Right hindlimb (tissue), 1 donor: Measurements from ENCODE around the gene ORMDL3.
"Not testable (repeated sequence)": the region's sequence is repeated elsewhere in the genome, so short reads cannot be mapped to it uniquely, and the experiment has no call there.

Experiments
- DNase-seq: peaks from one replicate; pipeline ENCODE4 v3.0.0-alpha.2; 2018

ORMDL3 gene

DNA sequence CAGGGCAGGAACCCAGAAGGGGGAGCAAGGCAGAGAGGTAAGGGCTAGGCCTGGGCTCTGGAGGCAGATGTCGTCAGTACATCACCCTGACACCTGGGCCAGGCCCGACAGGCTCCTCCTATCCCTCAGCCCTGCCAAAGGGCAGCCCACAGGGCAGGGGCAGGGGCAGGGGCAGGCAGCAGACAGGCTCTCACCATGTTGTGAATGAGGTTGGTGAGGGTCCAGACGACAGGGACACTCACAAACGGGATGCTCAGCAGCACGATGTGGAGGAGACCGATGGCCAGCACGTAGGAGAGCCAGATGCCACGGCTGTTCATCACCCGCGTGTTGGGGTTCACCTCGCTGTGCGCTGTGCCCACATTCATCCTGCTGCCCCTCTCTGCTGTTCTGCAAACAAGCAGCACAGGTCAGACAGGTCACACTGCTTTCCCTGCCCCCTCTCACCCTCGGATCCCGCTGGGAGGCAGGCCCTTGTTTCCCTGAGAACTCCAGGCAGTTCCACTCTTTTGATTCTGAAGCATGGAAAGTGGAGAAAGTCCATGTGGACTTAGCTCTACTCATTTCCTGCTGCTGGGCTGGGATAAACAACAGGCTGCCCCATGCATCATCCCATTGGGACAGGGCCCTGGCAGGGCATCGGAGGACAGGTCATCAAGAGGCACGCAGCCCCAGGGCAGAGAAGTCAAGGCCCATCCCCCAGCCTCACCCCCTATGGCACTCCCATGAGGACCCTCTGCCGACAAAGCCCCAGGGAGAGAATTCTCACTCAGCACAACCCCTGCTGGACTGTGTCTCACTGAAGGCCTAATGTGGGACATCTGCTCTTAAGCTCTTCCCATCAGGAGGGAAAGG lies 3.3 kb downstream of the ORMDL3 start:
- DNase-seq: no peak

DNA sequence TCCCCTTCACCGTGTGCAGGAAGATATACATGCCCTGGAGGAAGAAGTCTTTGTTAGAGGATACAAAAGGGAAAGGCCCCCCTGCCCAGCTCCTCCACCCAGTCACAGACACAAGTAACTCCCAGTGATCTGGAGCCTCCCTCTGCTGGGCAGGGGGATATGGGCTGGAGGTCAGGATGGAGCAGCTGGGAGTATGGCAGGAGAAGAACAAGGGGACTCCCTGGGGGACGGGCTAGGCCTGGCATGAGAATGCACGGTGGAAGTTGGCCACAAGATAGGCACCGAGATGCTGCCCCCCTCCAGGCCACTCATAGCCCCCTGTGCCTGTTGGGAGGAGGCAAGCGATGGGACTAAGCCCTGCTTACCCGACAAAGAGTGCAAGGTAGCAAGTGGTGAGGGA lies 4.2 kb downstream of the ORMDL3 start:
- DNase-seq: no peak

DNA sequence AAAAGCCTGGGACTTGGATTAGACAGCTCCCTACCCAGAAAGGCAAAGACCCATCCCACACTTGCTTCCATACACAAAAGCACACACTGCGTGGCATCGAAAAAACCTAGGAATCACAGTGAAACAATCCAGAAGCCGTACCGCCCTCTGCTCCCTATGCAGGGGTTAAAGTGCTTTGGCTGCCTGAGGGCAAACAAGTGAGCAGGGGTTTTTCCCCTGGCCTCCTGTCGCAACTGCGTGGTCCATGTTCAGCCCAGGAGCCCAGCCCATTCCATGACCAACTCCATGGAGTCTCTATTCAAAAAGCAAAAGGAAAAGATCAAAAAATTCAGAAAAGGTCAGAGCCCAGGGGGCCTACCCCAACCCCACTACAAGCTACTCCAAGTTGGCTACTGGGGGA lies 5.4 kb downstream of the ORMDL3 start:
- DNase-seq: no peak

DNA sequence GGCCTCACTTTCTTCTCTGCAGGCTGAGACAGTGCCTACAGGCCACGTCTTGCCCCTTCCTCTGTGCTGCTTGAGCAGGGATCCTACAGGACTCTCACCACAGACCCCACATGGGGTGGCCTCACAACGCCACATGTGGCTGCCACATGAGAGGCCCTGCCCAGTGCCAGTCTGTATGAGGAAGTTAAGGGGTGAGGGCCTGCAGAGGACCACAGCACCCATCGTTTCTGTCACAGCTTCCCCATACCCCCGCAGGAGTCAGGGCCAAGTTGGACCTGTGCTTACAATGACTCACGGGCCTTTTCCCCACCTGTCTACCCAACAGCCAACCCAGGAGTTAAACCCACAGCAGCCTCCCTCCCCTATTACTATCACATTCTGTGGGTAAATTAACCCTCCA lies 6.1 kb downstream of the ORMDL3 start:
- DNase-seq: no peak

DNA sequence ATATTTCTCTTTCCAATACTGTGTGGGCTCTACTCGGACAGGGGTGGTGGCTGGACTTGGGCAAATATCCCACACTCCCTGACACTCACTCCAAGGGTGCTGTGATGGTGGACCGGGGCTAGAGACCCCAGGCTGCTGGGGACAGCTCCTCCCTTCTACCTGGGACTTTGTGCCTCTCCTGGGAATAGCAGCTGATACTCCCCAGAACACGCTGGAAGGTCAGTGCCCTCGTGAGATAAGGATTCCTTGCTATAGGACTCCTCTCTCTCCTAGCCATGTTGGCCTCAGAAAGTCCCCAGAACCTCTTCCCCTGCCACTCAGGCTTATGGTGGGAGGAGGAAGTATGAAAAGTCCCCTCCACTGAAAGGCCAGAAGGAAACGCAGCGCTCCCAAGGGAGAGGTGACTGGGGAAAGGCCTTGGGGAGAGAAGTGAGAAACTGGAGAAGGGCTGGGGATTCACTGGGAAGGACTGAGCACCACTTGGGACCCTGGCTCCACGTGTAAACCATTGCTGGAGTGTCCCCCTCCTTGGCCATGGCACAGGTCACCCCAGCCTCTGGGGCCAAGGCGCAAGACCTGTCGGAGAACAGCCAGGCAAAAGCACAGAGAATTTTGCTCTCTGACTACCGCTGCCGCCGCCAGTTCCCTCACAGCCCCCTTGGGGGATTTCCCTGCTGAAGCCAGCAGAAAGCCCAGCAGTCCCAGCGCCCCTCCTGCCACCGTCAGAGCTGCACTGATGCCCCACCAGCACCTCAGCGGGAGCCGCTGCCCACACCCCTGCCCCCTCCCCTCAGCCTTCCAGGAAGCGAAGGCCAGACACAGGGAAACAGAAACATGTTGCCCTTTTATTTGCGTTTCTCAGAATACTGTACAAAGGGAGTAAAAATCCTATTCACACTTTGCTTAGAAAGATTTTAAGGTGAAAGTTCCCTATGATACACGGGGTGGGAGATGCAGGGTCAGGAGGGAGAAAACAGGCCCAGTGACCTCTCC lies 6.9 kb downstream of the ORMDL3 start:
- DNase-seq: no peak

DNA sequence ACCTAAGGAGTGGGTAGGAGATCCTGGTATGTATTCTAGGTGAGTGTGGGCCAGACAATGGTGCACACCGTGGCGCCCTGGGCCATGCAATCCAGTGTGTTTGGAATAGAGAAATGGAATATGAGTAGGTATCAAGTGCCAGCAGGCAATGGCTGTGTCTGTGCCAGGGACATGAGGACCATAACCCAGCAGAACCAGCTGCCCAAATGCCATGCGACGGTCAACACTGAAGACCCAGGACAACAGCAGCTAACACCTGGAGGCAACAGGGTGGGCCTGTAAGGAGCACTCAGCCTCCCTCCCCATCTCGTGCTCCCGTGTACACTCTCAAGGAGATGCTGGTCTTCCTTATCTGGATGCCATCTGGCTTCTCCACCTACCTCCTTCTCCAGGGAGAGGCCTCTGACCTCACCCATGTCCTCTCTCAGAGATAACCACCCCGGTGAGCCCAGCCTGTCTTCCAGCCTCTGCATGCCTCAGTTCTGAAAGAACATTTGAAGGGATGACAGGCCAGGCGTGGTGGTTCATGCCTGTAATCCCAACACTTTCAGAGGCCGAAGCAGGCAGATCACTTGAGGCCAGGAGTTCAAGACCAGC lies 8.2 kb downstream of the ORMDL3 start:
- no peak for DNase-seq

DNA sequence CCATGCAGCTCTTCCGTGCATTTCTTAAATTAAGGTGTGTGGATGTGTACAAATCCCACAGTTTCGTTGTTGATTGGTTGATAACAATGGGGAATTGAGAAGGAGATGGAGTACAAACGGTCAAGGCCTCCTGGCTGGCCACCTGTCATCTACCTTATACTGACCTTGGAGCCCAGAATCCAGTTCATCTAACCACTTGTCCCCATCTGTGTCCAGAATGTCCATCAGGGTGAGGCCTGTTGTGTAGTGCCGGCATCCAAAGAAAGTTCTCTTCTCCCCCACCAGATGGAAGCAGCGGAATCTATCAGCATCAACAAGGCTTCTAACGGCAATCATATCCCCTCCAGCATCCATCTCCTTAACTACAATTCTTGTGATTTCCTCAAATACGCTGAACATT lies 10.5 kb downstream of the ORMDL3 start:
- DNase-seq: no peak

DNA sequence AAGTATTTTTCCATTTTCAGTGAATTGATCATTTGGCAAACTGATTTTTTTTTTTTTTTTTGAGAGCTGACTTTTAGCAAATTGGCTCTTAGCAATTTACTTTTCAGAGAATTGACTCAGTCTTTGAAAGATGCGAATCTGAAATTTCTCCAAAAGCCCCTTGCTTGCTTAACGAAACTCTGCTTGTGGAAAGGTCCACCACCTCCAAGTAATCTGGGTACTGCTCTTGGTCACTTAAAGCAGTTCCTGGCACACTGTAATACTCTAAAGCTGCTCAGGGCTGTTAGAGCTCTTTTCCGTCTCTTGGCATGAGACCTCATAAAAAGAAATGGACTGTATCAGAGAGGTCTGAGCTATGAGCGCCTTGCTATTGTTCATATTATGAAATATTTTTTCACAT lies 11.8 kb downstream of the ORMDL3 start:
- DNase-seq: no peak

DNA sequence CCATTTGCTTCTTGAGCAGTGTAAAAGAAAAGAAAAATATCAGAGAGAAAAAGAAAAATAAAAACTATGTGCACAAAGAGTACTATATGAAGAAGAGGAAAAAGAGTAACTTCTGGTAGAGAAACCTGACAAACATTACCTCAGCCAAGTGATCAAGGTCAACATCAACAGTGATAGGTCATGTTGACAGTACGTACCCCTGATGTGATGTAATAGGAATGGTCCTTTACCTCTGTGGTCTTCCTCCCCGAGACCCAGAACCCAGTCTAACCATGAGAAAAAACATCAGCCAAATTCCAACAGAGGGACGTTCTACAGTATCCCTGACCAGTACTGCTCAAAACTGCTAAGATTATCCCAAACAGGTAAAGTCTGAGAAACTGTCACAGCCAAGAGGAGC lies 13.4 kb downstream of the ORMDL3 start:
- DNase-seq: no peak

DNA sequence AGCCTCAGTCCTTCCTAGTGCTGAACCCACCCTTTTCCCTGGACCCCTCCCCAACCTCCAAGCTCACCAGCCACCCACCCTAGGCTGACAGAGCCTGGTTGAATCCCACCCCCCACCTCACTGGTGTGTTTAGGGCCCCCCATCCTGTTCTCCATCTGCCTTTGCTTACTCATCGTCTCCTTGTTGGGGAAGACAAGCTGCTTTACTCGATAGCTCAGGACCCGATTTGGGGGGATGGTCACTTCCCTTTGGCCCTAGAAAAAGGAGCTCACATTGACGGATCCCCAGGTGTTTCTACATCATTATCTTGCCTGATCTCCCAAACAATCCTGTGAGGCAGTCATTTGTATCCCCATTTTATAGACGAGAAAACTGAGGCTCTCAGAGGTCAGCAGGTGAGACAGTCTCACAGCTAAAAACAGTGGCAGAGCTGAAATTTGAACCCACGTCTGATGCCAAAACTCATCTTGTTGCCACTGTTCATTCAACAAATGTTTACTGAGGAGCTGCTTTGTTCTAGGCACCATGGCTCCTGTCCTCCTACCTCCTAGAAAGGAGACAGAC lies 18.5 kb downstream of the ORMDL3 start:
- no peak for DNase-seq

DNA sequence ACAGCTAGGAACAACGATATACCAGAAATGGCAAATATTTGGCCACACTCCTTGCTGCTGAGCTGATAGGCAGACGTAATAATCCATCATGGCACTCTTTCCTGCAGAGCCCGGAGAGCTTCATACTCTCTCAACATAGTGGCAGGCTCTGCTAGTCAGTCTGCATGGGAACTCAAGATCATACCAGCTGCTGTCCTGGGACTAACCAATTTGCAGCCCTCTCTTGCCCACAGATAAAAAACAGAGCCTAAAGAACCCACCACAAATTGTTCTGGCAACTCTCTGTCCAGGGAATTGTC lies 22.5 kb downstream of the ORMDL3 start:
- no peak for DNase-seq

DNA sequence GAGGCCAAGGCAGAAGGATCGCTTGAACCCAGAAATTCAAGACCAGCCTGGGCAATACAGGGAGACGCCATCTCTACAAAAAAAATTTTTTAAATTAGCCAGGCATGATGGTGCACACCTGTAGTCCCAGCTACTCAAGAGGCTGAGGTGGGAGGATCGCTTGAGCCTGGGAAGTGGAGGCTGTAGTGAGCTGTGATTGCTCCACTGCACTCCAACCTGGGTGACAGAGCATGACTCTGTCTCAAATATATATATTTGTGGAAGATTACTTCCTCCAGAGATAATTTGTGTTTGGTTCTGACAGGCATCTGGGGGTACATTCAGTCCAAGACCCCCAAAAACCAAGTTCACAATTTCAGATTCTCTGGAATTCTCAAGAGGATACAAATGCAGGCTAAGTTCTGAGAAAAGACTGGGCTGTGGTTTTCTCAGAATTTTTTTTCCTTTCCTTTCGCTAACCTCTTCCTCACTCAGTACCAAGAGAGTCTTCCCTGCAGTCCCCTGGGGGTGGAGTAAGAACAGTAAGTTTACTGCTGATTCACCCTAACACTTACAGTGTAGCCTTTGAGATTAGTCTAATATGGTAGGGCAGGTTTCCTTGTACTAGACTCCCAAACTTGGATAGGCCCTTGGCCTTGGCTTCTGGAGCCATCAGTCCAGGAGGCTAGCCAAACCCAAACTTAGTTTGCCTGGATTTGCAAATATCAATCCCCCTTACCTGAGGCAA lies 24.1 kb downstream of the ORMDL3 start:
- DNase-seq: no peak

DNA sequence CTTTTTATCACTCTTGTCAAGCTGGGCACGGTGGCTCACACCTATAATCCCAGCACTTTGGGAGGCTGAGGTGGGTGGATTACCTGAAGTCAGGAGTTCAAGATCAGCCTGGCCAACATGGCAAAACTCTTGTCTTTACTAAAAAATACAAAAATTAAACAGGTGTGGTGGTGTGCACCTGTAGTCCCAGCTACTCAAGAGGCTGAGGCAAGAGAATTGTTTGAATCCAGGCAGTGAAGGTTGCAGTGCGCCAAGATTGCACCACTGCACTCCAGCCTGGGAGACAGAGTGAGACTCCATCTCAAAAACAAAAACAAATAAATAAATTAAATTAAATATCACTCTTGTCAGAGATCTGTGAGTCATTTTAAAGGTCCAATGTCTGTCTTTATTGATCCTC lies 25.4 kb downstream of the ORMDL3 start:
- not testable (repeated sequence) for DNase-seq

DNA sequence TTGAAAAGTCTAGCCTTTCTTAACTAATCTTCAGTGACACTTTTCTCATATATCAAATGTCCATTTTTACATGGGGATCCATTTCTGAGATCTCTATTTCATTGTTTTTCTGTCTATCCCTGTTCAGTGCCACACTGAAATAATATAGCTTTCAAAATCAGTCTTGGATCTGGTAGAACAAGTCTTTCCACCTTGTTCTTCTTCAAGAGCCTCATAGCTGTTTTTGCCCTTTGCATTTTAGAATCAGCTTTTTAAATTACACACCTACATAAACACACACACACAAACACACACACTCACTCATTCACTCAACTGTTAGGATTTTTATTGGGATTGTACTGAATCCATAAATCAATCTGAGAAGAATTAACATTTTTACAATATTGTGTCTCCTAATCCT lies 28.2 kb downstream of the ORMDL3 start:
- DNase-seq: no peak

DNA sequence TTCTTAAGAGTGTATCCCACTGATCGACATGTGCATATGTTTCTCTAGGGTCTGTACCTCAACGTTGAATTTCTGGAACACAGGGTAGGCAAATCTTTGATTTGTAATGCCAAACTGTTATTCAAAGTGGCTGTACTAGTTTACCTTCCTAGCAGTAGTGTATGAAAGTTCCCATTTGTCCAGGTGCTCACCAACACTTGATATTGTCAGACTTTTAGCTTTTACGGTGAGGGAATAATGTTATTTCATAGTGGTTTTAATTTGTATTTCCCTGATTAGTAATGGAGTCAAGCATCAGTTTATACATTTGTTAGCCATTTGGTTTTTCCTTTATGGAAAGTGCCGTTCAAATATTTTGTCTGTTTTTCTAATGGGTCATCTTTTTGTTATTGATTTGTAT lies 29.3 kb downstream of the ORMDL3 start:
- DNase-seq: no peak

DNA sequence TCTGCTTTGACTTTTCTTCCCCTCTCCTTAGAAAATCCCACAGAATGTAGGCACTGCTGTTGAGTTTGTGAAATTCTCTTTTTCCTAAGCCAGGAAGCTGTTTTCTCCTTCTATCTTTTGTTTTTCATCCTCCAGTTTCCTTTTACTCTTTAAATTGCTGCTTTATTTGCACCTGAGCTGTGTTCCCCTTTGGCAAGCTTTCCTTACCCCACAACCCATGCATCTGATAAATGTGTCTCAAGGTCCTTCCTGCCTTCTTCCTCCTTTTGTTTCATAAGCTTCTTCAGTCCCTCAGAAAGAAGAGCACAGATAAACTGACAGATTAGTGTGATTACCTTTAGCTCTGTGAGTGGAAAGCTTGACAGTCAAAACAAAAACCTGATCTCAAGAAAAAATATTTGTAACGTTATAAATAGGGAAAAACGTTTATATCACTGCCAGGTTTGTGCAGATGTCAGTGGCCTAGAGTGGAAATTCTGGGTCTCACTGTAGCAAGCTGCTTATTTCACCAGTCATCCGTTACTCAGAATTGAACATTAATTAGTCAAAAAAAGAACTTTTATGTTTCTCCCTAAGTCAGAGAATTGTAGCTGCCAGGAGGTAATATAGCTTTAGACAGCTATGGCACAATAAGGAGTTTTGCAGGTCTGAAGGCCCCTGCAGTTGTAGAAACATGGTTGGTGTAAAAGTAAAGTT lies 32.6 kb downstream of the ORMDL3 start:
- DNase-seq: no peak

DNA sequence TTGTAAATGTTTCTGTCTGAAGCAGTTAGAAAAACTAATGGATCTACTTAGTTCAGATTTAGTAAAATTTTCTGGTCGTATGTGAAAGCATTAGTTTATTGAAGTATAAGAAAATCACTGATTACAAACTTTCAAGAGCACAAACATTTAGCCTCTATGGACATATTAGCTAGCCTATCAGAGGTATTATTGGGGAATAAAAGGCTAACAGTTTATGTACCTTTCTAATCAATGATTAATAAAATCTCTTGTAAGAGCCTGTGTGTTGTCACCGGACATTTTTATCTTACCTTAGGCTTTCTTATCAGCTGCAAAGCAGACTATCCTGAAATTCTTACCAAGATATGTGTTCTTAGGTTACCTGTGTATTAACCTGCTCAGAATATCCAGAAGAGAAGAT lies 38.2 kb downstream of the ORMDL3 start:
- DNase-seq: no peak

DNA sequence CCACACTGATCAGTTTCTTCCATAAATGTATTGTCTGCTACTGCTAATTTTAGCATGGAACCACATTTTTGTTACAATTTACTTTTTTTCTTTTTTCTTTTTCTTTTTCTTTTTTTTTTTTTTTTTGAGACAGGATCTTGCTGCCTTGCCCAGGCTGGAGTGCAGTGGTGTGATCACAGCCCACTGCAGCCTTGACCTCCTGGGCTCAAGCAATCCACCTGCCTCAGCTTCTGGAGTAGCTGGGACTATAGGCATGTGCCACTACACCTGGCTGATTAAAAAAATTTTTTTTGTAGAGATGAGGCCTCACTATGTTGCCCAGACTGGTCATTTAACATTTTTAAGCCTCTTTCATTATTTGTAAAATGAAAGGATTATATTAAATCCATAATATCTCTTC lies 40.3 kb downstream of the ORMDL3 start:
- DNase-seq: no peak

DNA sequence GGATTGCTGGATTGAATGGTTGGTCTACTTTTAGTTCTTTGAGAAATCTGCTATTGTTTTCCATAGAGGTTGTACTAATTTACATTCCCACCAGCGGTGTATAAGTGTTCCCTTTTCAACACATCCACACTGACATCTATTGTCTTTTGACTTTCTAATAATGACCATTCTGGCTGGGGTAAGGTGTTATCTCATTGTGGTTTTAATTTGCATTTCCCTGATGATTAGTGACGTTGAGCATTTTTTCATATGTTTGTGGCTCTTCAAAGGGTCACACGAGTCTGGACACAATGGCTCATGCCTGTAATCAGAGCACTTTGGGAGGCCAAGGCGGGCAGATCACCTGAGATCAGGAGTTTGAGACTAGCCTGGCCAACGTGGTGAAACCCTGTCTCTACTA lies 41.3 kb downstream of the ORMDL3 start:
- DNase-seq: not testable (repeated sequence)

DNA sequence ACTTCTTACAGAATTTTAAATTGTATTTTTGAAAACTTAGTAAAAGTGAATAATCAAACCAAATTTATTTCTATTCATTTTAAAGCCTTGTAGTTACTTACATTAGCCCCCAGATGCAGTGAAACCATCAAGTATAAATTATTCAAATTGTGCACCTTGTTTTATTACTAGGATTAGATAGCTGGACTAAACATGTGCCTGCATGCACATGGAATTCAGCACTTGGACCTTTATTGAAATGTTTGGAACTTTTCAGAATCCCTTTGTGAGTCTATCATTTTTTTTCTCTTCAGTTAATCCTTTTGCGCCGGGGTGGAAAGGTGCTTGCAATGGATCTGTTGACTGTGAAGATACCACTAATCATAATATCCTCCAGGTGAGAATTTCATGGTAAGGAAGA lies 54.6 kb downstream of the ORMDL3 start:
- no peak for DNase-seq

DNA sequence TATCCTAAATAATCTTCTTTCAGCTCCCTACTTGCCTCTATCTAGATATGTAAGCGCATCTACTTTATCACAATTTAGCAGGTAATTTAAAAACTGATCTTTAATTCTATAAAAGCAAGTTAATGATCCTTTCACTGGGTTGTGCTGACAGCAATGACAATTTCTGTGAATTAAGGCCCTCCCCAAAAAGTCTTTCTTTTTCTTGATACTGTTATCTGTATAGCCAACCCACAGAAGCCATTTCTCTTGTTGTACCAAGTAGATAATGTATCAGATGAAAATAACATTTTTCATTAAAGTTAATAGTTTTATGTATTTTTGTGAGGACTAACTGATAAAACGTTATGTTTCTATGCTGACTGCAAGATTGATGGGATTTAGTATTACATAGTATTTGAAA lies 55.6 kb downstream of the ORMDL3 start:
- DNase-seq: no peak
